Transverse colon (tissue), 3 donors: ENCODE data around the gene PLIN4.

Experiments used
- CTCF ChIP-seq, 5 experiments: fragments of 200-600 bp in 3 of 5; fragments of 450-650 bp in 2 of 5; sonication (generic) in 3 of 5; IDR thresholded peaks; 1 replicate in 2 of 5; 2 replicates in 3 of 5; pipeline ENCODE4 v1.5.1; 2016 to 2017; ENCODE audit warnings: antibody characterized with exemption in 5 of 5, inconsistent platforms in 3 of 5, mild to moderate bottlenecking in 2 of 5, moderate library complexity in 1 of 5
- EP300 ChIP-seq: sonication (generic); formaldehyde crosslinking; IDR thresholded peaks from one replicate; pipeline ENCODE4 v1.6.1; 2017; ENCODE audit warnings: antibody characterized with exemption, low read depth
- POLR2A ChIP-seq: fragments of 450-650 bp; IDR thresholded peaks from one replicate; pipeline ENCODE4 v1.6.1; 2016; ENCODE audit warnings: antibody characterized with exemption, mild to moderate bottlenecking, moderate library complexity

GRCh38 chr19:4523306-4524110 is 5.2 kb upstream of the PLIN4 start:
- TF ChIP-seq EP300 (no peak), CTCF (IDR thresholded peaks at IDR 0.05) (peak; percentile 57 to 67 (median 62)), POLR2A (no peak)
